Activated naive CD4-positive, alpha-beta T cell treated with anti-CD3 and anti-CD28 coated beads, Interleukin-2, amount 50 U/mL, for 24 hours (primary cell): ENCODE results near the gene TNFSF13.
A peak's percentile ranks its signal among the peaks of the same experiment; 100 is the strongest.

Experiments used
- H3K27ac Mint-ChIP-seq: one replicate; pipeline ENCODE4 v1.8.0; 2021; ENCODE audit warnings: mild to moderate bottlenecking, mixed read lengths
- H3K27me3 Mint-ChIP-seq: one replicate; pipeline ENCODE4 v1.8.0; 2021; ENCODE audit warnings: mixed read lengths
- H3K36me3 Mint-ChIP-seq: one replicate; pipeline ENCODE4 v1.8.0; 2021; ENCODE audit warnings: mixed read lengths
- H3K4me1 Mint-ChIP-seq: one replicate; pipeline ENCODE4 v1.8.0; 2021; ENCODE audit warnings: mixed read lengths
- H3K4me3 Mint-ChIP-seq: one replicate; pipeline ENCODE4 v1.8.0; 2021; ENCODE audit warnings: mild to moderate bottlenecking, mixed read lengths
- H3K9me3 Mint-ChIP-seq: one replicate; pipeline ENCODE4 v1.8.0; 2021; ENCODE audit warnings: mixed read lengths

The TNFSF13 gene

GRCh38 chr17:7561028-7561575 is 2.6 kb downstream of the TNFSF13 start:
- H3K9me3 Mint-ChIP-seq: no peaks in the 10 kb centered on the region
- peaks cover 61% of the 10 kb centered on the region for H3K4me1 Mint-ChIP-seq
- H3K36me3 Mint-ChIP-seq: peaks cover 5% of the 10 kb centered on the region
- H3K4me3 Mint-ChIP-seq: peak overlapping the region; percentile 99
- H3K27ac Mint-ChIP-seq: peak overlapping the region; percentile 99
- H3K27me3 Mint-ChIP-seq: no peaks in the 10 kb centered on the region

GRCh38 chr17:7561589-7562207 is 3.1 kb downstream of the TNFSF13 start, which contains the start of gene SENP3:
SENP3 (plus strand) TSS chr17:7561919; CDS start chr17:7563077, 1,158 bp downstream.
- Mint-ChIP-seq H3K36me3 (peaks cover 5% of the 10 kb centered on the region), H3K27me3 (no peaks in the 10 kb centered on the region), H3K9me3 (no peaks in the 10 kb centered on the region), H3K27ac (peak within 1 kb of the TSS; percentile 99), H3K4me3 (peak within 1 kb of the TSS; percentile 99), H3K4me1 (peaks cover 56% of the 10 kb centered on the region)

GRCh38 chr17:7562208-7562605 is 3.7 kb downstream of the TNFSF13 start:
- peak overlapping the region; percentile 99 for H3K4me3 Mint-ChIP-seq
- no peaks in the 10 kb centered on the region for H3K27me3 Mint-ChIP-seq

GRCh38 chr17:7563115-7563869 is 4.7 kb downstream of the TNFSF13 start:
- Mint-ChIP-seq H3K36me3 (peaks cover 9% of the 10 kb centered on the region), H3K4me3 (peak overlapping the region; percentile 99), H3K4me1 (peaks cover 51% of the 10 kb centered on the region), H3K9me3 (no peaks in the 10 kb centered on the region), H3K27ac (peak overlapping the region; percentile 98), H3K27me3 (no peaks in the 10 kb centered on the region)

More at GRCh38 chr17:7562208-7562605, 3.7 kb downstream of the TNFSF13 start:
- peaks cover 7% of the 10 kb centered on the region for H3K36me3 Mint-ChIP-seq
- no peaks in the 10 kb centered on the region for H3K9me3 Mint-ChIP-seq
- H3K4me1 Mint-ChIP-seq: peaks cover 56% of the 10 kb centered on the region
- peak overlapping the region; percentile 98 for H3K27ac Mint-ChIP-seq

GRCh38 chr17:7569571-7569970 is 11.0 kb downstream of the TNFSF13 start:
- Mint-ChIP-seq H3K27me3 (no peaks in the 10 kb centered on the region), H3K9me3 (no peaks in the 10 kb centered on the region), H3K36me3 (peaks cover 24% of the 10 kb centered on the region), H3K4me3 (no peak overlapping the region), H3K4me1 (peaks cover 22% of the 10 kb centered on the region), H3K27ac (no peak overlapping the region)

GRCh38 chr17:7570351-7570750 is 11.8 kb downstream of the TNFSF13 start:
- peaks cover 24% of the 10 kb centered on the region for H3K4me1 Mint-ChIP-seq
- peaks cover 29% of the 10 kb centered on the region for H3K36me3 Mint-ChIP-seq
- H3K27me3 Mint-ChIP-seq: no peaks in the 10 kb centered on the region
- H3K9me3 Mint-ChIP-seq: no peaks in the 10 kb centered on the region
- H3K4me3 Mint-ChIP-seq: peak overlapping the region; percentile 15
- peak overlapping the region; percentile 21 for H3K27ac Mint-ChIP-seq

- H3K4me3 Mint-ChIP-seq: peak overlapping the region; percentile 98
- peak overlapping the region; percentile 100 for H3K27ac Mint-ChIP-seq
- no peaks in the 10 kb centered on the region for H3K27me3 Mint-ChIP-seq
- peaks cover 40% of the 10 kb centered on the region for H3K4me1 Mint-ChIP-seq
- no peaks in the 10 kb centered on the region for H3K9me3 Mint-ChIP-seq
- peaks cover 34% of the 10 kb centered on the region for H3K36me3 Mint-ChIP-seq
Measured at GRCh38 chr17:7572338-7572587, 13.7 kb downstream of the TNFSF13 start.

- Mint-ChIP-seq H3K9me3 (no peaks in the 10 kb centered on the region), H3K27me3 (no peaks in the 10 kb centered on the region), H3K4me3 (peak overlapping the region; percentile 98), H3K27ac (peak overlapping the region; percentile 100), H3K36me3 (peaks cover 34% of the 10 kb centered on the region), H3K4me1 (peaks cover 42% of the 10 kb centered on the region)
Measured at GRCh38 chr17:7572588-7573323, 14.2 kb downstream of the TNFSF13 start.

GRCh38 chr17:7573324-7574080 is 15.0 kb downstream of the TNFSF13 start:
- Mint-ChIP-seq H3K9me3 (no peaks in the 10 kb centered on the region), H3K4me3 (peak overlapping the region; percentile 98), H3K4me1 (peaks cover 49% of the 10 kb centered on the region), H3K36me3 (peaks cover 40% of the 10 kb centered on the region), H3K27me3 (no peaks in the 10 kb centered on the region), H3K27ac (peak overlapping the region; percentile 100)

GRCh38 chr17:7574176-7574953 is 15.8 kb downstream of the TNFSF13 start:
- Mint-ChIP-seq H3K36me3 (peaks cover 42% of the 10 kb centered on the region), H3K27ac (peak overlapping the region; percentile 100), H3K27me3 (no peaks in the 10 kb centered on the region), H3K4me3 (peak overlapping the region; percentile 98), H3K4me1 (peaks cover 58% of the 10 kb centered on the region), H3K9me3 (no peaks in the 10 kb centered on the region)

- Mint-ChIP-seq H3K36me3 (peaks cover 40% of the 10 kb centered on the region), H3K27ac (peak overlapping the region; percentile 100), H3K4me3 (peak overlapping the region; percentile 98), H3K27me3 (no peaks in the 10 kb centered on the region), H3K4me1 (peaks cover 69% of the 10 kb centered on the region), H3K9me3 (no peaks in the 10 kb centered on the region)
Measured at GRCh38 chr17:7575481-7575883, 16.9 kb downstream of the TNFSF13 start.

- H3K9me3 Mint-ChIP-seq: no peaks in the 10 kb centered on the region
- peak overlapping the region; percentile 100 for H3K27ac Mint-ChIP-seq
- no peaks in the 10 kb centered on the region for H3K27me3 Mint-ChIP-seq
- H3K4me3 Mint-ChIP-seq: peak overlapping the region; percentile 98
- H3K4me1 Mint-ChIP-seq: peaks cover 74% of the 10 kb centered on the region
- peaks cover 40% of the 10 kb centered on the region for H3K36me3 Mint-ChIP-seq
Measured at GRCh38 chr17:7575959-7576358, 17.4 kb downstream of the TNFSF13 start.

GRCh38 chr17:7576432-7576937 is 17.9 kb downstream of the TNFSF13 start:
- Mint-ChIP-seq H3K27ac (peak overlapping the region; percentile 100), H3K4me3 (peak overlapping the region; percentile 98), H3K36me3 (peaks cover 37% of the 10 kb centered on the region), H3K9me3 (no peaks in the 10 kb centered on the region), H3K27me3 (no peaks in the 10 kb centered on the region), H3K4me1 (peaks cover 74% of the 10 kb centered on the region)
